GM19467 (cell line): ENCODE measurements around the gene CLRN2.
"Not testable (repeated sequence)": the region's sequence is repeated elsewhere in the genome, so short reads cannot be mapped to it uniquely, and the experiment has no call there.

Source experiments
- ATAC-seq: cut with Tn5 transposase; IDR thresholded peaks from one replicate; pipeline ENCODE4 v1.9.1; 2021; ENCODE audit warnings: mild to moderate bottlenecking, moderate library complexity; ENCODE audit not compliant: unreplicated experiment

CLRN2 gene

DNA sequence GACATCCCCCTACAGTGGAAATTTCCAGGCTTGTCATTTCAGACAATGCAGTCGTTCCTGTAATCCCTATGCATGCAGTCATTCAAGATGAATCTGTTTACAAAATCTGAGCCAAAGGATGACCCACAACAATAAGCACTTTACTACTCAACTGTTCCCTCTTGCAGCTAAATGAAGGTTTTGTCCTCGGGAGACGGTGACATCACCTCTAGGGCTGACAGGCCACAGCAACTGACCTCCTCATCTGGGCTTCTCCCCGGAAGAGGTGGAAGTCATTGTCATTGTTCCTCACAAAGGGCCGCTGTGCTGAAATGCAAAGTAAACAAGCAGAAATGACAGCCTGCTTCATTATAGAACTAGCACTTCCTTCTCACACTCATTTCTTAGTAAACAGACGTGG, 29.2 kb downstream of the CLRN2 start:
- ATAC-seq = no peak

DNA sequence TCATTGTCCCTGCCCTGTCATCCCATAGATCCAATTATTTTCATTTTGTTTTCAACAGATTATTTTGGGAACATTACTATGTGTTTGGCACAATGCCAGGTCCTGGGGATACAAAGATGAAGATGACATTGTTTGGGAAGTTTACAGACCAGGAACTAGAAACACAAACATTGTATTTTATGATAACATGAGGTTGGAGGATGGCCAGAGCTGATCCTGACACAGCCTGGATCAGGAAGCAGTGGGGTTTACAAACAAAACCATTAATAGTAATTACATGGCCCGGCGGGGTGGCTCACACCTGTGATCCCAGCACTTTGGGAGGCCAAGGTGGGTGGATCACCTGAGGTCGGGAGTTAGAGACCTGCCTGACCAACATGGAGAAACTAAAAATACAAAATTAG, 29.9 kb downstream of the CLRN2 start:
- no peak for ATAC-seq

DNA sequence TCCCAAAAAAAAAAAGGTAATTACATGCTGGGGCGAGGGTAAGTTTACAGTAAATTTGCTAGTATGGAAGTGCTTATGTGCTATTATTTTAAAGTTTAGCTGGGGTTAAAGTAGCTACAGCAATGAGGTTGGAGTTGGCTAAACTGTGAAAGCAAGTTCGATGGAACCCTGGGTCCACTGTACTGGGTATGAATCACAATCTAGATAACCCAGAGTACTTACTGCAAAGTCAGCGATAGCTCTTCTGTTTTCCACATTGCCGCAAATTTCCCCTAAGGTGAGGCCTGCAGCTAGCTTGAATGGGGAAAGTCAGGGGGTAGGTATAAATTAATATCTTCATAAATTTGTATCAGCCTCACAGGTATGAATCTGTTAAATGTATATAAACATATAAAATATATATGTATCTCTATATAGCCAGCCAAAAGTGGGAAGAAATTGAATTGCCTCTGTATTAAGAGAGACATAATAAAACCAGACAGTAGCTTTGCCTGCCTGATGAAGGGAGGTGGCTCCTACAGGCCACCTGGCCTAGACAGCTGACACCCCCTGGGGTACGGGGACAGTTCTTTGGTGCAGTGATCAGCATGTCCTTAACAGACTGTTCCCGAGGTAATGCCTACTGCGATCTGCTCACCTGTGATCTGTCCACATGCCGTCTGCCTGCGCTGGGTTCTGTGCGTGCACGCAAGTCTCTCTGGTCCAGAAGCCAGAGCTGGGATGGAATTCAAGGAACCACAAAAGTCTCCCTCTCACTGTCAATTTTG, 30.6 kb downstream of the CLRN2 start:
- no peak for ATAC-seq

DNA sequence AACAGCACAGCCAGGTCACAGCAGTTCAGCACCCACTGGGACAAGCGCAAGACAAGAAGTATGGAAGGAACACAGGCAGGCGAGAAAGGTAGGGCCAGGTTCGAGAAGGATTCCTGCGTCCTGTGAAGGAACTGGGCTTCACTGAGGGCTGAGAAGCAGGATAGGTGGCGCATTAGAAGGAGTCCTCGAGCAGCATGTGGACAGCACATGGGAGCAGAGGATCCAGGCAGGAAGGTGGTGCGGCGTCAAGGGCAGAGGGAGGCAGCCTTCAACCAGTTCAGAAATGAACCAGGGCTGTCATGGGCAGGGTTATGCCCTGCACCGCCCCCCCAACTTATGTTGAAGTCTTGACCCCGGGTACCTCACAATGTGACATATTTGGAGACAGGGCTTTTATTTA, 31.3 kb downstream of the CLRN2 start:
- no peak for ATAC-seq

- ATAC-seq = no peak
Measured at GRCh38 chr4:17546678-17547077, 31.7 kb downstream of the CLRN2 start.

- ATAC-seq = no peak
Measured at GRCh38 chr4:17550549-17550948, 35.6 kb downstream of the CLRN2 start.

GRCh38 chr4:17552427-17552826, 37.5 kb downstream of the CLRN2 start:
- ATAC-seq = no peak

GRCh38 chr4:17554568-17554967, 39.6 kb downstream of the CLRN2 start:
- ATAC-seq = no peak

- no peak for ATAC-seq
Measured at GRCh38 chr4:17556498-17556897, 41.5 kb downstream of the CLRN2 start.

DNA sequence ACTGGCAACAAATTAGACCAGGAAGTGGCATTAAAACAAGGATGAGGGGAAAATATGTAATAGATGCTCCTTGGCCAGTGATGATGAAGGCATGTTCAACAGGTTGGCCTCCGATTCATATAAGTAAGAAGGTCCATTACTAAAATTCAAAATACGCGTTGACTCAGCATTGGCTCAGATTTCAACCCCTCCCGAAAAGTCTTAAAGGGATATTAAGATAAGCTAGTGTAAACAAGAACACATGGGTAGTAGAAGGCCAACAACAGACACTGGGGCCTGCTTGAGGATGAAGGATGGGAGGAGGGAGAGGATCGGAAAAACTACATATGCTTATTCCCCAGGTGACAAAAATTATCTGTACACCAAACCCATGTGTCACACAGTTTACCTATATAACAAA, 42.9 kb downstream of the CLRN2 start:
- ATAC-seq = no peak

GRCh38 chr4:17558941-17559708, 44.2 kb downstream of the CLRN2 start:
- ATAC-seq = no peak

- ATAC-seq = no peak
Measured at GRCh38 chr4:17559709-17560048, 44.7 kb downstream of the CLRN2 start.

GRCh38 chr4:17560065-17560673, 45.2 kb downstream of the CLRN2 start:
- no peak for ATAC-seq

DNA sequence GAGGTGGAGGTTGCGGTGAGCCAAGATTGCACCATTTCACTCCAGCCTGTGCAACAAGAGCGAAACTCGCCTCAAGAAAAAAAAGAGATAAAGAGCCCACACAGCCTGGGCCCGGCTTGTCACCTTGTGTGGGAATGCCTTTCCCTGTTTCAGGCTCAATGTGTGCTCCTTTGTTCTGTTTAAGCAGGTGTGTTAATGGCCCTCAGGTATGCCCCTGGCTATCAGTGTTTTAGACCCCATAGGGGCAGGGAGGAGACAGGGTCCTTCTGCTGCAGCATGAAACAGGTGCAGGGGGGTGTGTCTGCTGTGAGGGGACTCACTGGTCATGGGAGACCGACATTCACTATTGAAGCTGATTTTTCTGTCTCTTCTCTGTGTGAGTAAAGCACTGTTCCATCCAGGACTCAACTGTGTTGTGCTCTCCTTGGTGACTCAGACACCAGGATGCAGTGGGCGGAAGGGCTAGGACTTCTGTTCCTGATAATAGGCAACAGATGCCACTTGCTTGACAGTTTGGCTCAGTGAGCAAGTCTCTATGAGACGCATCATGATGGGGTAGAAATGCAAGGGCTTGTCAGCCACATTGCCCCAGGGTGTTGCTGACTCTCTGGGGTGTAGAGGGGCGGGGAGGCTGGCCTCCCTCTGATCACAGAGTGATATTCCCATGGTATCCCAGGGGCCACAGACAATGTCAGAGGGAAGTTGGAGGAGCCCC, 46.4 kb downstream of the CLRN2 start:
- no peak for ATAC-seq

- ATAC-seq = no peak
Measured at GRCh38 chr4:17562157-17562556, 47.2 kb downstream of the CLRN2 start.

GRCh38 chr4:17565846-17566245, 50.9 kb downstream of the CLRN2 start:
- ATAC-seq = no peak

GRCh38 chr4:17567271-17567670, 52.3 kb downstream of the CLRN2 start:
- no peak for ATAC-seq

GRCh38 chr4:17574206-17574605, 59.2 kb downstream of the CLRN2 start:
- ATAC-seq = no peak

DNA sequence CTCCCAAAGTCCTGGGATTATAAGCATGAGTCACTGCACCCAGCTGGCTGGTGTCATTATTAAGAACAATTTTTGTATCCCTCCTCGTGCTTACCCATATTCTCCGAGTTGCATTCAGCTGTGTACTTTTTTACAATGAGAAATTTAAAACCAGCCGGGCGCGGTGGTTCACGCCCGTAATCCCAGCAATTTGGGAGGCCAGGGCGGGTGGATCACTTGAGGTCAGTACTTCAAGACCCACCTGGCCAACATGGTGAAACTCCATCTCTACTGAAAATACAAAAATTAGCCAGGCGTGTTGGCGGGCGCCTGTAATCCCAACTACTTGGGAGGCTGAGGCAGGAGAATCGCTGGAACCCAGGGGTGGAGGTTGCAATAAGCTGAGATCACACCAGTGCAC, 60.2 kb downstream of the CLRN2 start:
- ATAC-seq = not testable (repeated sequence)
